Omental fat pad (tissue), 4 donors: ENCODE results near the gene KEAP1. TPM values are rescaled to one million over a fixed set of nuclear protein-coding genes. Genes with fewer than 3 reads are reported as not detected.

Experiments used
- ATAC-seq: fragments of 150-250 bp; one replicate; pipeline ENCODE4 v1.9.1; 2016; ENCODE audit warnings: mild to moderate bottlenecking, moderate library complexity; ENCODE audit not compliant: low FRiP score
- DNase-seq: peaks from one replicate; pipeline ENCODE4 v3.0.0-alpha.2; 2019; ENCODE audit warnings: low spot score
- CTCF ChIP-seq, 3 donors: fragments of 450-650 bp; IDR thresholded peaks; one replicate each; pipeline ENCODE4 v1.5.1; 2016 to 2017; ENCODE audit warnings: antibody characterized with exemption in 3 of 3, mild to moderate bottlenecking in 3 of 3, moderate library complexity in 2 of 3
- total RNA-seq, 4 donors: library from RNA; depleted of rRNA; stranded (reverse); fragments of >200 nt; gene quantifications; one replicate each; pipeline ENCODE4 v1.1.0, GENCODE V29; 2016

Gene KEAP1
- total RNA-seq, 4 donors from 2014 or later, result 53.2 to 65.6 (median 59.3) TPM

GRCh38 chr19:10508036-10508435, 4.9 kb upstream of the KEAP1 start:
- ATAC-seq (no peak), DNase-seq (no peak)
- TF ChIP-seq CTCF (IDR thresholded peaks at IDR 0.05), result no peak

GRCh38 chr19:10505583-10506229, 2.5 kb upstream of the KEAP1 start:
- peak; percentile 76 for DNase-seq
- peak in 1 of 3 donors; percentile 17 for TF ChIP-seq CTCF (IDR thresholded peaks at IDR 0.05)
- ATAC-seq, result peak; percentile 53

- DNase-seq, result peak; percentile 83
- ATAC-seq, result peak; percentile 90
- no peak for TF ChIP-seq CTCF (IDR thresholded peaks at IDR 0.05)
Measured at GRCh38 chr19:10502524-10503001, 593 bp downstream of the KEAP1 start.

- TF ChIP-seq CTCF (IDR thresholded peaks at IDR 0.05), result no peak
- peak; percentile 52 for ATAC-seq
- DNase-seq, result peak; percentile 41
Measured at GRCh38 chr19:10501971-10502523, 1.1 kb downstream of the KEAP1 start.

GRCh38 chr19:10500247-10500592, 2.9 kb downstream of the KEAP1 start:
- ATAC-seq (no peak), DNase-seq (no peak)
- TF ChIP-seq CTCF (IDR thresholded peaks at IDR 0.05), result no peak

GRCh38 chr19:10499550-10500246, 3.5 kb downstream of the KEAP1 start:
- ATAC-seq (no peak), DNase-seq (no peak)
- no peak for TF ChIP-seq CTCF (IDR thresholded peaks at IDR 0.05)
